Astrocyte (in vitro differentiated cells and primary cell): ENCODE results near the gene ZNF436. TPM values are rescaled to one million over a fixed set of nuclear protein-coding genes. Genes with fewer than 3 reads are reported as not detected.
A peak's percentile ranks its signal among the peaks of the same experiment; 100 is the strongest.
"Not testable (repeated sequence)": the region's sequence is repeated elsewhere in the genome, so short reads cannot be mapped to it uniquely, and the experiment has no call there.

ENCODE experiments used
- DNase-seq: peaks from one replicate; pipeline ENCODE4 v3.0.0-alpha.2; 2010; ENCODE audit warnings: low read depth
- FAIRE-seq: peaks from 2 replicates; lab custom pipeline; 2011; peaks lifted over from hg19 to GRCh38; lab: Jason Lieb, UNC
- H2AFZ ChIP-seq: 2 replicates; pipeline ENCODE4 v1.6.0; 2012; ENCODE audit warnings: low read depth, low read length, inconsistent platforms
- H3K27ac ChIP-seq: 2 replicates; pipeline ENCODE4 v1.5.1; 2011; ENCODE audit warnings: low read depth, low read length, inconsistent platforms
- H3K27me3 ChIP-seq: 2 replicates; pipeline ENCODE4 v1.6.0; 2011; ENCODE audit warnings: low read length, inconsistent platforms; ENCODE audit not compliant: insufficient read depth
- H3K36me3 ChIP-seq: 2 replicates; pipeline ENCODE4 v1.5.1; 2011; ENCODE audit warnings: low read length, inconsistent platforms; ENCODE audit not compliant: insufficient read depth
- H3K4me1 ChIP-seq: 2 replicates; pipeline ENCODE4 v1.5.1; 2011; ENCODE audit warnings: low read length, inconsistent platforms; ENCODE audit not compliant: insufficient read depth
- H3K4me2 ChIP-seq: 2 replicates; pipeline ENCODE4 v1.6.0; 2012; ENCODE audit warnings: low read length, inconsistent platforms
- H3K4me3 ChIP-seq: 2 replicates; pipeline ENCODE4 v1.5.1; 2011; ENCODE audit warnings: low read depth, mild to moderate bottlenecking, low read length, inconsistent platforms; ENCODE audit not compliant: insufficient read depth
- H3K79me2 ChIP-seq: 2 replicates; pipeline ENCODE4 v1.6.0; 2012; ENCODE audit warnings: mild to moderate bottlenecking, low read length, inconsistent platforms; ENCODE audit not compliant: insufficient read depth
- H3K9ac ChIP-seq: 2 replicates; pipeline ENCODE4 v1.6.0; 2012; ENCODE audit warnings: mild to moderate bottlenecking, low read length, inconsistent platforms
- H3K9me3 ChIP-seq: 2 replicates; pipeline ENCODE4 v1.5.1; 2012; ENCODE audit warnings: low read depth, mild to moderate bottlenecking, low read length, inconsistent platforms; ENCODE audit not compliant: insufficient read depth
- H4K20me1 ChIP-seq: 2 replicates; pipeline ENCODE4 v1.6.0; 2012; ENCODE audit warnings: low read length, inconsistent platforms; ENCODE audit not compliant: insufficient read depth
- H3K27ac Mint-ChIP-seq: one replicate; pipeline ENCODE4 v1.8.0; 2021; ENCODE audit warnings: mild to moderate bottlenecking, mixed read lengths; ENCODE audit not compliant: unreplicated experiment
- H3K27me3 Mint-ChIP-seq: one replicate; pipeline ENCODE4 v1.8.0; 2021; ENCODE audit warnings: low read depth, mixed read lengths; ENCODE audit not compliant: unreplicated experiment
- H3K36me3 Mint-ChIP-seq: one replicate; pipeline ENCODE4 v1.8.0; 2021; ENCODE audit warnings: low read depth, mixed read lengths; ENCODE audit not compliant: unreplicated experiment
- H3K4me1 Mint-ChIP-seq: one replicate; pipeline ENCODE4 v1.8.0; 2021; ENCODE audit warnings: low read depth, mixed read lengths; ENCODE audit not compliant: unreplicated experiment
- H3K4me3 Mint-ChIP-seq: one replicate; pipeline ENCODE4 v1.8.0; 2021; ENCODE audit warnings: mild to moderate bottlenecking, moderate library complexity, mixed read lengths; ENCODE audit not compliant: unreplicated experiment
- H3K9me3 Mint-ChIP-seq: one replicate; pipeline ENCODE4 v1.8.0; 2021; ENCODE audit warnings: mild to moderate bottlenecking, mixed read lengths; ENCODE audit not compliant: unreplicated experiment
- CTCF ChIP-seq: IDR thresholded peaks from 2 replicates; pipeline ENCODE4 v1.5.1; 2011; ENCODE audit warnings: low read depth, mild to moderate bottlenecking, inconsistent platforms, low read length, moderate library complexity; ENCODE audit not compliant: insufficient read depth
- EZH2 ChIP-seq: IDR thresholded peaks from 2 replicates; pipeline ENCODE4 v1.6.1; 2012; ENCODE audit warnings: mild to moderate bottlenecking, low read length, inconsistent platforms; ENCODE audit not compliant: insufficient read depth
- total RNA-seq: library from RNA; stranded (reverse); gene quantifications from 2 replicates; pipeline ENCODE4 v1.2.1, GENCODE V29; 2021

Gene ZNF436
- total RNA-seq, 1 donor from 2014 or later: 12.2 TPM

- Histone ChIP-seq H3K79me2 (peaks cover 5% of the 10 kb centered on the region), H3K27me3 (no peaks in the 10 kb centered on the region), H3K4me3 (no peak overlapping the region), H3K4me1 (peaks cover 9% of the 10 kb centered on the region), H3K27ac (peak overlapping the region; percentile 87), H4K20me1 (no peaks in the 10 kb centered on the region), H3K4me2 (peak overlapping the region; percentile 75), H3K36me3 (no peaks in the 10 kb centered on the region), H3K9ac (peak overlapping the region; percentile 74), H2AFZ (peak overlapping the region; percentile 55), H3K9me3 (no peaks in the 10 kb centered on the region)
- TF ChIP-seq CTCF (no peak), EZH2 (no peak)
- Mint-ChIP-seq H3K27me3 (peaks cover 13% of the 10 kb centered on the region), H3K36me3 (peaks cover 10% of the 10 kb centered on the region), H3K9me3 (peaks cover 7% of the 10 kb centered on the region), H3K4me1 (peaks cover 15% of the 10 kb centered on the region), H3K4me3 (peak overlapping the region; percentile 25), H3K27ac (peak overlapping the region; percentile 71)
- peak; percentile 90 for DNase-seq
- peak; percentile 17 for FAIRE-seq
These were observed 7.5 kb upstream of the ZNF436 start for GRCh38 chr1:23376890-23377811.

- H3K4me1 Mint-ChIP-seq: peaks cover 33% of the 10 kb centered on the region
- not testable (repeated sequence) for H3K4me3 Mint-ChIP-seq
These were observed 4.6 kb upstream of the ZNF436 start for GRCh38 chr1:23374079-23374735.

GRCh38 chr1:23371987-23372880 is 2.6 kb upstream of the ZNF436 start:
- no peak overlapping the region for H3K4me2 ChIP-seq

More at GRCh38 chr1:23374079-23374735, 4.6 kb upstream of the ZNF436 start:
- peaks cover 31% of the 10 kb centered on the region for H3K4me1 ChIP-seq
- H3K4me2 ChIP-seq, H3K27ac Mint-ChIP-seq, H3K36me3 Mint-ChIP-seq, H3K9me3 Mint-ChIP-seq, H3K36me3 ChIP-seq, H2AFZ ChIP-seq, FAIRE-seq, DNase-seq, H3K27ac ChIP-seq, H3K9ac ChIP-seq, H3K4me3 ChIP-seq, H3K27me3 Mint-ChIP-seq, H3K27me3 ChIP-seq, H3K9me3 ChIP-seq, H4K20me1 ChIP-seq: not testable (repeated sequence)
- H3K79me2 ChIP-seq: peaks cover 26% of the 10 kb centered on the region

More at GRCh38 chr1:23371987-23372880, 2.6 kb upstream of the ZNF436 start:
- Histone ChIP-seq H3K36me3 (no peaks in the 10 kb centered on the region), H3K4me3 (no peak overlapping the region), H2AFZ (no peak overlapping the region), H4K20me1 (no peaks in the 10 kb centered on the region), H3K9ac (no peak overlapping the region), H3K79me2 (peaks cover 39% of the 10 kb centered on the region), H3K27me3 (no peaks in the 10 kb centered on the region), H3K9me3 (no peaks in the 10 kb centered on the region), H3K27ac (no peak overlapping the region), H3K4me1 (peaks cover 30% of the 10 kb centered on the region)
- Mint-ChIP-seq H3K27ac (peak overlapping the region; percentile 43), H3K4me3 (peak overlapping the region; percentile 63), H3K9me3 (peaks cover 2% of the 10 kb centered on the region), H3K36me3 (peaks cover 6% of the 10 kb centered on the region), H3K27me3 (no peaks in the 10 kb centered on the region), H3K4me1 (peaks cover 34% of the 10 kb centered on the region)
- DNase-seq: no peak
- FAIRE-seq: no peak
- TF ChIP-seq CTCF (no peak), EZH2 (no peak)
